ENCODE measurements around the gene MAMLD1. TPM values are rescaled to one million over a fixed set of nuclear protein-coding genes. Genes with fewer than 3 reads are reported as not detected.

Gene MAMLD1
- total RNA-seq, 5 donors from 2014 or later (not counting 1 experiment from before 2014, with no cell fraction given): 0.92 to 2.1 (median 1.6) TPM

- ATAC-seq (replicated peaks in 1 of 4): no peak
- ChIA-PET CTCF (interaction anchor here in 1 of 2 donors (0.5 kb wide), 1 partner anchor 112 kb away, joined by 5 read pairs; no protein-coding TSS in a partner anchor), POLR2A (no interaction called here)
- H3K27ac Mint-ChIP-seq: peak overlapping the region in 1 of 2 donors; percentile 92
- no peak overlapping the region for H3K27ac ChIP-seq (ENCODE audit: low read length)
- no peaks in the 10 kb centered on the region for H3K9me3 ChIP-seq
- H3K36me3 Mint-ChIP-seq: no peaks in the 10 kb centered on the region
- WGBS (ENCODE audit: insufficient coverage): 81% methylated on average over 4 of the region's 10 CpGs
- H3K4me3 ChIP-seq (ENCODE audit: control insufficient read depth in 1 of 2, extremely low read depth in 1 of 2, low read length in 1 of 2): no peak overlapping the region
- peaks cover 27 to 38% (median 33%) of the 10 kb centered on the region in 3 donors for H3K4me1 Mint-ChIP-seq
- H3K36me3 ChIP-seq (ENCODE audit: control insufficient read depth in 2 of 2, extremely low read depth in 1 of 2, insufficient read depth in 1 of 2, low read length in 1 of 2): no peaks in the 10 kb centered on the region
- H3K27me3 Mint-ChIP-seq: peaks cover 0 to 5% of the 10 kb centered on the region in 2 donors
- H3K9me3 Mint-ChIP-seq: no peaks in the 10 kb centered on the region
- H3K4me3 Mint-ChIP-seq: no peak overlapping the region
- no peak for DNase-seq
- no peaks in the 10 kb centered on the region for H3K27me3 ChIP-seq (replicated peaks in 1 of 2; ENCODE audit: control insufficient read depth in 2 of 2, extremely low read depth in 1 of 2, insufficient read depth in 2 of 2, low read length in 1 of 2)
- peaks cover 2 to 26% of the 10 kb centered on the region in 2 experiments for H3K4me1 ChIP-seq (ENCODE audit: control insufficient read depth in 1 of 2, extremely low read depth in 1 of 2, insufficient read depth in 2 of 2, low read length in 2 of 2)
Measured at GRCh38 chrX:150477371-150477770, 114.3 kb downstream of the MAMLD1 start.

GRCh38 chrX:150478496-150479492 is 115.7 kb downstream of the MAMLD1 start:
- Mint-ChIP-seq H3K36me3 (no peaks in the 10 kb centered on the region), H3K9me3 (no peaks in the 10 kb centered on the region), H3K4me3 (peak overlapping the region; percentile 39 to 63 (median 61)), H3K27me3 (peaks cover 0 to 5% of the 10 kb centered on the region in 2 donors), H3K4me1 (peaks cover 32 to 47% (median 41%) of the 10 kb centered on the region in 3 donors), H3K27ac (peak overlapping the region; percentile 49 to 92)
- Histone ChIP-seq H3K36me3 (ENCODE audit: control insufficient read depth in 2 of 2, extremely low read depth in 1 of 2, insufficient read depth in 1 of 2, low read length in 1 of 2) (no peaks in the 10 kb centered on the region), H3K9me3 (no peaks in the 10 kb centered on the region), H3K4me1 (ENCODE audit: control insufficient read depth in 1 of 2, extremely low read depth in 1 of 2, insufficient read depth in 2 of 2, low read length in 2 of 2) (peaks cover 2 to 26% of the 10 kb centered on the region in 2 experiments), H3K27me3 (replicated peaks in 1 of 2; ENCODE audit: control insufficient read depth in 2 of 2, extremely low read depth in 1 of 2, insufficient read depth in 2 of 2, low read length in 1 of 2) (no peaks in the 10 kb centered on the region), H3K4me3 (ENCODE audit: control insufficient read depth in 1 of 2, extremely low read depth in 1 of 2, low read length in 1 of 2) (peak overlapping the region in 1 of 2 donors; percentile 19), H3K27ac (ENCODE audit: low read length) (peak overlapping the region; percentile 63)
- no CpG with 5 or more reads among the region's 13 CpGs for WGBS (ENCODE audit: insufficient coverage)
- POLR2A ChIA-PET: interaction anchor here in 1 of 2 donors (0.6 kb wide), 2 partner anchors 21 to 224 kb away, joined by 3 read pairs; no protein-coding TSS in a partner anchor
- peak in 1 of 35 experiments; percentile 29 for DNase-seq
- ATAC-seq (replicated peaks in 1 of 4): peak; percentile 21 to 69 (median 36)
- CTCF ChIA-PET: interaction anchor here in 1 of 2 donors (1.2 kb wide), 1 partner anchor 10 kb away, joined by 3 read pairs; no protein-coding TSS in a partner anchor

GRCh38 chrX:150482537-150483206 is 119.6 kb downstream of the MAMLD1 start:
- ChIA-PET CTCF (no interaction called here), POLR2A (no interaction called here)
- peak in 1 of 35 experiments; percentile 4 for DNase-seq
- Histone ChIP-seq H3K36me3 (ENCODE audit: control insufficient read depth in 2 of 2, extremely low read depth in 1 of 2, insufficient read depth in 1 of 2, low read length in 1 of 2) (no peaks in the 10 kb centered on the region), H3K4me1 (ENCODE audit: control insufficient read depth in 1 of 2, extremely low read depth in 1 of 2, insufficient read depth in 2 of 2, low read length in 2 of 2) (peaks cover 2 to 20% of the 10 kb centered on the region in 2 experiments), H3K4me3 (ENCODE audit: control insufficient read depth in 1 of 2, extremely low read depth in 1 of 2, low read length in 1 of 2) (no peak overlapping the region), H3K27ac (ENCODE audit: low read length) (no peak overlapping the region), H3K27me3 (replicated peaks in 1 of 2; ENCODE audit: control insufficient read depth in 2 of 2, extremely low read depth in 1 of 2, insufficient read depth in 2 of 2, low read length in 1 of 2) (no peaks in the 10 kb centered on the region), H3K9me3 (no peaks in the 10 kb centered on the region)
- Mint-ChIP-seq H3K27ac (no peak overlapping the region), H3K36me3 (no peaks in the 10 kb centered on the region), H3K4me3 (no peak overlapping the region), H3K4me1 (peaks cover 25 to 38% (median 36%) of the 10 kb centered on the region in 3 donors), H3K27me3 (no peaks in the 10 kb centered on the region), H3K9me3 (no peaks in the 10 kb centered on the region)
- peak in 2 of 4 experiments; percentile 43 to 58 for ATAC-seq (replicated peaks in 1 of 4)
- no CpG with 5 or more reads among the region's 6 CpGs for WGBS (ENCODE audit: insufficient coverage)

- no peak overlapping the region for H3K4me3 ChIP-seq (ENCODE audit: control insufficient read depth in 1 of 2, extremely low read depth in 1 of 2, low read length in 1 of 2)
- Mint-ChIP-seq H3K4me3 (no peak overlapping the region), H3K36me3 (no peaks in the 10 kb centered on the region)
Measured at GRCh38 chrX:150483356-150483985, 120.4 kb downstream of the MAMLD1 start.

GRCh38 chrX:150486011-150486410 is 122.9 kb downstream of the MAMLD1 start:
- no peak overlapping the region for H3K4me3 Mint-ChIP-seq
- Histone ChIP-seq H3K9me3 (no peaks in the 10 kb centered on the region), H3K27ac (ENCODE audit: low read length) (no peak overlapping the region), H3K4me1 (ENCODE audit: control insufficient read depth in 1 of 2, extremely low read depth in 1 of 2, insufficient read depth in 2 of 2, low read length in 2 of 2) (no peaks in the 10 kb centered on the region), H3K27me3 (replicated peaks in 1 of 2; ENCODE audit: control insufficient read depth in 2 of 2, extremely low read depth in 1 of 2, insufficient read depth in 2 of 2, low read length in 1 of 2) (no peaks in the 10 kb centered on the region), H3K36me3 (ENCODE audit: control insufficient read depth in 2 of 2, extremely low read depth in 1 of 2, insufficient read depth in 1 of 2, low read length in 1 of 2) (no peaks in the 10 kb centered on the region), H3K4me3 (ENCODE audit: control insufficient read depth in 1 of 2, extremely low read depth in 1 of 2, low read length in 1 of 2) (no peak overlapping the region)
- peaks cover 5 to 13% (median 11%) of the 10 kb centered on the region in 3 donors for H3K4me1 Mint-ChIP-seq
- peak in 28 of 35 experiments; percentile 5 to 66 (median 33) for DNase-seq
- H3K36me3 Mint-ChIP-seq: no peaks in the 10 kb centered on the region
- H3K27ac Mint-ChIP-seq: no peak overlapping the region
- ChIA-PET CTCF (interaction anchor here in 1 of 2 donors (0.8 kb wide), 1 partner anchor 36 kb away, joined by 3 read pairs; no protein-coding TSS in a partner anchor), POLR2A (interaction anchor here in 1 of 2 donors (0.7 kb wide), 1 partner anchor 13 kb away, joined by 3 read pairs; no protein-coding TSS in a partner anchor)
- ATAC-seq (replicated peaks in 1 of 4): peak in 3 of 4 experiments; percentile 61 to 68 (median 63)
- no peaks in the 10 kb centered on the region for H3K9me3 Mint-ChIP-seq
- no CpG with 5 or more reads among the region's 3 CpGs for WGBS (ENCODE audit: insufficient coverage)
- peaks cover 0 to 13% of the 10 kb centered on the region in 2 donors for H3K27me3 Mint-ChIP-seq

More at GRCh38 chrX:150483356-150483985, 120.4 kb downstream of the MAMLD1 start:
- no peaks in the 10 kb centered on the region for H3K27me3 ChIP-seq (replicated peaks in 1 of 2; ENCODE audit: control insufficient read depth in 2 of 2, extremely low read depth in 1 of 2, insufficient read depth in 2 of 2, low read length in 1 of 2)
- H3K4me1 Mint-ChIP-seq: peaks cover 17 to 30% (median 28%) of the 10 kb centered on the region in 3 donors
- no peaks in the 10 kb centered on the region for H3K9me3 ChIP-seq
- ATAC-seq (replicated peaks in 1 of 4): no peak
- no peak for DNase-seq
- 100% methylated on average over 2 of the region's 8 CpGs for WGBS (ENCODE audit: insufficient coverage)
- H3K4me1 ChIP-seq (ENCODE audit: control insufficient read depth in 1 of 2, extremely low read depth in 1 of 2, insufficient read depth in 2 of 2, low read length in 2 of 2): peaks cover 2 to 12% of the 10 kb centered on the region in 2 experiments
- ChIA-PET CTCF (interaction anchor here in 1 of 2 donors (0.6 kb wide), 1 partner anchor 259 kb away, joined by 8 read pairs; no protein-coding TSS in a partner anchor), POLR2A (no interaction called here)
- H3K27ac ChIP-seq (ENCODE audit: low read length): no peak overlapping the region
- no peaks in the 10 kb centered on the region for H3K9me3 Mint-ChIP-seq
- H3K36me3 ChIP-seq (ENCODE audit: control insufficient read depth in 2 of 2, extremely low read depth in 1 of 2, insufficient read depth in 1 of 2, low read length in 1 of 2): no peaks in the 10 kb centered on the region
- peaks cover 0 to 4% of the 10 kb centered on the region in 2 donors for H3K27me3 Mint-ChIP-seq
- no peak overlapping the region for H3K27ac Mint-ChIP-seq

Data from T-cell (primary cell).